Neural progenitor cell (in vitro differentiated cells): Measurements from ENCODE around the gene HOXA1. TPM values are rescaled to one million over a fixed set of nuclear protein-coding genes. Genes with fewer than 3 reads are reported as not detected.
A peak's percentile ranks its signal among the peaks of the same experiment; 100 is the strongest.

ENCODE experiments used
- DNase-seq: peaks from one replicate; pipeline ENCODE4 v3.0.0-alpha.2; 2016; ENCODE audit warnings: low spot score
- H2AFZ ChIP-seq: fragments of 200-600 bp; sonication (generic); replicated peaks from 2 replicates; pipeline ENCODE4 v1.6.1; 2016; ENCODE audit warnings: antibody characterized with exemption
- H3F3A ChIP-seq: fragments of 200-600 bp; sonication (generic); 2 replicates; pipeline ENCODE4 v1.6.1; 2016; ENCODE audit warnings: antibody characterized with exemption, low read depth
- H3K27ac ChIP-seq: fragments of 200-600 bp; sonication (generic); 2 replicates; pipeline ENCODE4 v1.5.1; 2016; ENCODE audit warnings: mild to moderate bottlenecking
- H3K27me3 ChIP-seq: fragments of 200-600 bp; sonication (generic); 2 replicates; pipeline ENCODE4 v1.6.1; 2016; ENCODE audit warnings: mild to moderate bottlenecking, moderate library complexity
- H3K36me3 ChIP-seq: fragments of 200-600 bp; sonication (generic); 2 replicates; pipeline ENCODE4 v1.5.1; 2016
- H3K4me1 ChIP-seq: fragments of 200-600 bp; sonication (generic); 2 replicates; pipeline ENCODE4 v1.6.1; 2016; ENCODE audit warnings: mixed run types
- H3K4me2 ChIP-seq: fragments of 200-600 bp; sonication (generic); 2 replicates; pipeline ENCODE4 v1.6.1; 2016
- H3K4me3 ChIP-seq: fragments of 200-600 bp; sonication (generic); 2 replicates; pipeline ENCODE4 v1.5.1; 2016
- H3K79me2 ChIP-seq: fragments of 200-600 bp; sonication (generic); 2 replicates; pipeline ENCODE4 v1.6.1; 2016; ENCODE audit warnings: low read depth
- H3K9ac ChIP-seq: fragments of 200-600 bp; sonication (generic); 2 replicates; pipeline ENCODE4 v1.6.1; 2016
- H3K9me3 ChIP-seq: fragments of 200-600 bp; sonication (generic); 2 replicates; pipeline ENCODE4 v1.5.1; 2016; ENCODE audit warnings: low read depth
- H4K20me1 ChIP-seq: fragments of 200-600 bp; sonication (generic); 2 replicates; pipeline ENCODE4 v1.6.1; 2016; ENCODE audit warnings: low read depth
- H3K27ac Mint-ChIP-seq: 3 replicates; pipeline ENCODE4 v1.8.0; 2021; ENCODE audit warnings: mixed read lengths
- H3K27me3 Mint-ChIP-seq: 2 replicates; pipeline ENCODE4 v1.8.0; 2022; ENCODE audit warnings: low read depth, mild to moderate bottlenecking, inconsistent platforms, moderate library complexity, mixed read lengths; ENCODE audit not compliant: insufficient read depth
- H3K36me3 Mint-ChIP-seq: 3 replicates; pipeline ENCODE4 v1.8.0; 2021; ENCODE audit warnings: mixed read lengths
- H3K4me1 Mint-ChIP-seq: 3 replicates; pipeline ENCODE4 v1.8.0; 2021; ENCODE audit warnings: mixed read lengths
- H3K4me3 Mint-ChIP-seq: 3 replicates; pipeline ENCODE4 v1.8.0; 2021; ENCODE audit warnings: mild to moderate bottlenecking, moderate library complexity, mixed read lengths
- H3K9me3 Mint-ChIP-seq: 3 replicates; pipeline ENCODE4 v1.8.0; 2020; ENCODE audit warnings: mixed read lengths
- EZH2 ChIP-seq: fragments of 200-600 bp; sonication (generic); IDR thresholded peaks from 2 replicates; pipeline ENCODE4 v1.6.1; 2017; ENCODE audit warnings: antibody characterized with exemption, mild to moderate bottlenecking, moderate library complexity
- EZH2phosphoT487 ChIP-seq: fragments of 200-600 bp; sonication (generic); IDR thresholded peaks from 2 replicates; pipeline ENCODE4 v1.6.1; 2017; ENCODE audit warnings: antibody characterized with exemption
- total RNA-seq: library from RNA; depleted of rRNA; stranded (reverse); fragments of >200 nt; gene quantifications from 2 replicates; pipeline ENCODE4 v1.2.3, GENCODE V29; 2015; ENCODE audit warnings: low replicate concordance
- TF ChIP-seq, protein P1 (sequence below): fragments of 200-600 bp; sonication (generic); IDR thresholded peaks from 2 replicates; pipeline ENCODE4 v1.5.1; 2017; ENCODE audit warnings: antibody characterized with exemption, mild to moderate bottlenecking

HOXA1 gene
- total RNA-seq, 1 donor from 2014 or later = not detected

GRCh38 chr7:27109466-27110185 lies 13.8 kb upstream of the HOXA1 start:
- peaks cover 100% of the 10 kb centered on the region for H3K27me3 ChIP-seq
- H4K20me1 ChIP-seq = peaks cover 98% of the 10 kb centered on the region
- Mint-ChIP-seq H3K36me3 (no peaks in the 10 kb centered on the region), H3K9me3 (peaks cover 3% of the 10 kb centered on the region), H3K27me3 (peaks cover 91% of the 10 kb centered on the region), H3K4me3 (no peak overlapping the region), H3K27ac (no peak overlapping the region), H3K4me1 (no peaks in the 10 kb centered on the region)
- H3K4me2 ChIP-seq = no peak overlapping the region
- peaks cover 24% of the 10 kb centered on the region for H3F3A ChIP-seq
- no peak overlapping the region for H3K9ac ChIP-seq
- H3K36me3 ChIP-seq = no peaks in the 10 kb centered on the region
- H3K4me3 ChIP-seq = no peak overlapping the region
- H3K4me1 ChIP-seq = no peaks in the 10 kb centered on the region
- no peak overlapping the region for H3K27ac ChIP-seq
- no peak for DNase-seq
- TF ChIP-seq EZH2phosphoT487 = no peak
- TF ChIP-seq EZH2 = no peak
- TF ChIP-seq, protein P1, sequence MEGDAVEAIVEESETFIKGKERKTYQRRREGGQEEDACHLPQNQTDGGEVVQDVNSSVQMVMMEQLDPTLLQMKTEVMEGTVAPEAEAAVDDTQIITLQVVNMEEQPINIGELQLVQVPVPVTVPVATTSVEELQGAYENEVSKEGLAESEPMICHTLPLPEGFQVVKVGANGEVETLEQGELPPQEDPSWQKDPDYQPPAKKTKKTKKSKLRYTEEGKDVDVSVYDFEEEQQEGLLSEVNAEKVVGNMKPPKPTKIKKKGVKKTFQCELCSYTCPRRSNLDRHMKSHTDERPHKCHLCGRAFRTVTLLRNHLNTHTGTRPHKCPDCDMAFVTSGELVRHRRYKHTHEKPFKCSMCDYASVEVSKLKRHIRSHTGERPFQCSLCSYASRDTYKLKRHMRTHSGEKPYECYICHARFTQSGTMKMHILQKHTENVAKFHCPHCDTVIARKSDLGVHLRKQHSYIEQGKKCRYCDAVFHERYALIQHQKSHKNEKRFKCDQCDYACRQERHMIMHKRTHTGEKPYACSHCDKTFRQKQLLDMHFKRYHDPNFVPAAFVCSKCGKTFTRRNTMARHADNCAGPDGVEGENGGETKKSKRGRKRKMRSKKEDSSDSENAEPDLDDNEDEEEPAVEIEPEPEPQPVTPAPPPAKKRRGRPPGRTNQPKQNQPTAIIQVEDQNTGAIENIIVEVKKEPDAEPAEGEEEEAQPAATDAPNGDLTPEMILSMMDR = no peak
- no peak overlapping the region for H2AFZ ChIP-seq
- no peaks in the 10 kb centered on the region for H3K9me3 ChIP-seq
- H3K79me2 ChIP-seq = no peaks in the 10 kb centered on the region

GRCh38 chr7:27108390-27109127 lies 12.8 kb upstream of the HOXA1 start:
- Mint-ChIP-seq H3K9me3 (peaks cover 3% of the 10 kb centered on the region), H3K36me3 (no peaks in the 10 kb centered on the region), H3K4me3 (peak overlapping the region; percentile 49), H3K27ac (no peak overlapping the region), H3K4me1 (no peaks in the 10 kb centered on the region), H3K27me3 (peaks cover 95% of the 10 kb centered on the region)
- Histone ChIP-seq H3K36me3 (no peaks in the 10 kb centered on the region), H3K27me3 (peaks cover 100% of the 10 kb centered on the region), H3K27ac (no peak overlapping the region), H3K4me1 (no peaks in the 10 kb centered on the region), H3K9ac (no peak overlapping the region), H3K79me2 (no peaks in the 10 kb centered on the region), H3K4me2 (no peak overlapping the region), H3K9me3 (no peaks in the 10 kb centered on the region), H4K20me1 (peaks cover 100% of the 10 kb centered on the region), H2AFZ (no peak overlapping the region), H3K4me3 (no peak overlapping the region), H3F3A (peaks cover 24% of the 10 kb centered on the region)
- peak; percentile 83 for DNase-seq
- TF ChIP-seq EZH2phosphoT487 (peak; percentile 86), EZH2 (peak; percentile 94)
- TF ChIP-seq, protein P1 = no peak

- no peak overlapping the region for H3K4me2 ChIP-seq
Observed at GRCh38 chr7:27107391-27108381, 11.9 kb upstream of the HOXA1 start.

More at GRCh38 chr7:27107391-27108381, 11.9 kb upstream of the HOXA1 start:
- DNase-seq = no peak
- peak; percentile 1 for TF ChIP-seq EZH2phosphoT487
- TF ChIP-seq, protein P1 = no peak
- Histone ChIP-seq H3K4me3 (no peak overlapping the region), H3K27ac (no peak overlapping the region), H4K20me1 (peaks cover 100% of the 10 kb centered on the region), H3K4me1 (no peaks in the 10 kb centered on the region), H3F3A (peaks cover 16% of the 10 kb centered on the region), H2AFZ (no peak overlapping the region), H3K36me3 (no peaks in the 10 kb centered on the region), H3K27me3 (peaks cover 100% of the 10 kb centered on the region), H3K9me3 (no peaks in the 10 kb centered on the region), H3K9ac (no peak overlapping the region), H3K79me2 (no peaks in the 10 kb centered on the region)
- no peaks in the 10 kb centered on the region for H3K4me1 Mint-ChIP-seq
- no peaks in the 10 kb centered on the region for H3K36me3 Mint-ChIP-seq
- H3K27ac Mint-ChIP-seq = no peak overlapping the region
- peaks cover 97% of the 10 kb centered on the region for H3K27me3 Mint-ChIP-seq
- no peak overlapping the region for H3K4me3 Mint-ChIP-seq
- H3K9me3 Mint-ChIP-seq = peaks cover 3% of the 10 kb centered on the region
